LNCaP clone FGC (cell line): Measurements from ENCODE around the gene NMT2.

Source experiments
- DNase-seq: peaks from one replicate; pipeline ENCODE4 v3.0.0-alpha.2; 2011; ENCODE audit warnings: low read depth
- H3K4me3 ChIP-seq: 2 replicates; pipeline ENCODE4 v1.5.1; 2011; ENCODE audit warnings: mild to moderate bottlenecking, low read depth, low read length, control low read depth
- CTCF ChIP-seq: IDR thresholded peaks from 2 replicates; pipeline ENCODE4 v1.5.1; 2012; ENCODE audit warnings: mild to moderate bottlenecking; ENCODE audit not compliant: control insufficient read depth, insufficient read depth; ENCODE audit errors: extremely low read depth

NMT2 gene

GRCh38 chr10:15152556-15152955, 15.9 kb downstream of the NMT2 start:
- no peak overlapping the region for H3K4me3 ChIP-seq
- no peak for DNase-seq
- no peak for TF ChIP-seq CTCF

GRCh38 chr10:15150563-15150962, 17.9 kb downstream of the NMT2 start:
- no peak for TF ChIP-seq CTCF
- H3K4me3 ChIP-seq: no peak overlapping the region
- DNase-seq: no peak

GRCh38 chr10:15149042-15149771, 19.3 kb downstream of the NMT2 start:
- no peak overlapping the region for H3K4me3 ChIP-seq
- no peak for DNase-seq
- TF ChIP-seq CTCF: no peak

- TF ChIP-seq CTCF: no peak
- no peak overlapping the region for H3K4me3 ChIP-seq
- no peak for DNase-seq
Measured at GRCh38 chr10:15147594-15148392, 20.7 kb downstream of the NMT2 start.

- TF ChIP-seq CTCF: no peak
- no peak for DNase-seq
- no peak overlapping the region for H3K4me3 ChIP-seq
Measured at GRCh38 chr10:15146366-15146765, 22.1 kb downstream of the NMT2 start.

- no peak for DNase-seq
- no peak overlapping the region for H3K4me3 ChIP-seq
- TF ChIP-seq CTCF: no peak
Measured at GRCh38 chr10:15144788-15145187, 23.7 kb downstream of the NMT2 start.
